NCI-H2107 treated with DMSO at 0.1 percent for 48 hours (cell line): Measurements from ENCODE around the gene DMKN.

ENCODE experiments used
- DNase-seq: peaks from one replicate; lab custom pipeline; 2025; ENCODE audit not compliant: unreplicated experiment; lab: John Stamatoyannopoulos, UW

DMKN gene

DNA sequence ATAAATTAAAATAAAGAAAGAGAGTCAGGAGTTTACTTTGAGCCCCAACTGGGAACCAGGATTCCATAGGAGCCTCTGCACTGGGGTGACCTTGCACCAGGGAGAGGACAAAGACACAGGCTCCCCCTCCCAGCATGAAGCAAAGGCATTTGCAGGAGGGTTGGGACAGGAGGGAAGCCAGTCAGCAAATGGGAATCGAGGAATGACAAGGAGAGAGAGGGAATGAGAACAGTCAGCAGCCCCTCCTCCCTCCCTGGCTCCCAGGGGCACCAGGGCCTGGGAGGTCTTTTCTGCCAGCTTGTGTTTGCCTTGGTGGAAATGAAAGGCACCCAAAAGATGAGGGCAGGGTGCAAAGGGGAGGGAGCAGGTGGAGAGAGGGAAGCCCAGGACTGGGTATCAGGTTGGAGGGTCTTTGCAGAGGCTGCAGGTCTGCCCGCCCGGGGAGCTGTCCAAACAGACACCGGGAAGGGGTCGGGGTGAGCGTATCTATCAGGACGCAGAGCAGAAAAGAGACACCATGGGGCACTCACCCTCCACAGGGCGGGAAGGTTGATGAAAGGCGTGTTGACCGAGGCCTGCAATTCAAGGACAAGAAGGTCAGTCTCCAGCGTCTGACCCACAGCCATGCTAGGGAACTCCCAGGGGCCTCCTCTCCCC, 10.9 kb upstream of the DMKN start:
- no peak for DNase-seq

DNA sequence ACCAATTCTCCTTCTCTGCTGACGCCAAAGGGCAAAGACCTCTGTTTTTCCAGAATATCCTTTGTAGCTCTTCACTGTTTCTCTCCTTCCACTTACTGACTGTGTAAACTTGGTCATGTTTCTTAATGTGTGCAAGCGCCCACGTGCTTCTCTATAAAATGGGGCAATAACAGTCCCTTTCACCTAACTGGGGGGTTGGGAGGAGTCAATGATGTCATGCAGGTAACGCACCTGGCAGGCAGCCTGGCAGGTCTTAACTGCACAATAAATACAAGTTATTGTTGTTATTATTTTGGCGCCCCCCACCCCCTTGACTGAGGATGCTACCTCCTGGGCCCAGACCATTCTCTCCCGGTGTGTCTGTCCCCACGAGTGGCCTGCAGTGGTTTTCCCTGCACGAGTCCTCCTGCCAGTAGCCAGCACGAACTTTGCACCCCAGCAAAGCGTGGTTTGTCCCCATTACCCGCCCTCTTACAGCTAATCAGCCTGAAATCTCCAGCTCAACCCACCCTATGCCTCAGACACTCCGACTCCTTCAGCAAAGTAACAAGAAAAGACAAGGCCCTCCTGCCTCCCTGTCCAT, 9.4 kb upstream of the DMKN start:
- DNase-seq: no peak

DNA sequence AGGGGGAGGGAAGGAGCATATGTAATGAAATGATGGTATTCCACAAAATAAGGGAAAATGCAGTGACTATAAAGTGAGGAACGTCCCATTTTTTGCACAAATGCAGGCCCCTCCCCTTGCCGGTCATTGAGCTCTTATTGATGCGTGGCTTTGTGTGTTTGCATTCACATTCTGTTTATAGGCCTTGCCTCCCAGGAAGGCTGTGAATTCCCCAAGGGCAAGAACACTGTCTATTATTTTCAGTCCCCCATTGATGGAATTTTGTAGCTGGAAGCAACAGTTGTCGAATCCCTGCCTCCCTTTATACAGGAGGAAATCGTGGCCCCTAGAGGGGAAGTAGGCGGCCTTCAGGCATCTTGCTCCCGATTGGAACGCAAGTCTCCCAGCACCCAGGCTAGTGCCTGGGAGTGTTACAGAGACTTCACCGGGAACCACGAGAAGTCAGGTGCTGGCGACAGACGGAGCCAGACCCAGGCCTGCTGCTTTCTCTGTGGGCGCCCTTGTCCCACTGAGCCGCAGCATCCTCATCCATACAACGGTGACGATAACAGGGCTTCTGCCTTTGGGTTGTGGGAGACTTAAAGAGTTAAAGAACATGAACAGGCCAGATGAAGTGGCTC, 7.8 kb upstream of the DMKN start:
- no peak for DNase-seq

DNA sequence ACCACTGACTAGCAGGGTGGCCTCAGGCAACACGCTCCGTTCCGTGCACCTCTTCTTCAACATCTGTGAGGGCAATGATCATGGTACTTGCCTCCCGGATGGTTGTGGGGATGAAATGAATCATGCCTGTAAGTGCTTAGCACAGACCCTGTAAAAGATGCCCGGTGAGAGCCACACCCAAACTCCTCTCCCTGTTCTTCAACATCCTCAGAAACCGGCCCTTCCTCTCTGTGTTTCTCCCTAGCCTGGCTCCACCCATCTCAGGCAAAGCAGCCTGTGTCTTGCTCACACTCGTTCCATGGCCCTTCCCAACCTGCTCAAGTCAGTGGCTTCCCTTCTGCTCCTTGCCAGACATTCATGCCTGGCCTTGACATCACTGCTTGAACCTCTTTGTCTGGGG, 5.8 kb upstream of the DMKN start:
- no peak for DNase-seq

DNA sequence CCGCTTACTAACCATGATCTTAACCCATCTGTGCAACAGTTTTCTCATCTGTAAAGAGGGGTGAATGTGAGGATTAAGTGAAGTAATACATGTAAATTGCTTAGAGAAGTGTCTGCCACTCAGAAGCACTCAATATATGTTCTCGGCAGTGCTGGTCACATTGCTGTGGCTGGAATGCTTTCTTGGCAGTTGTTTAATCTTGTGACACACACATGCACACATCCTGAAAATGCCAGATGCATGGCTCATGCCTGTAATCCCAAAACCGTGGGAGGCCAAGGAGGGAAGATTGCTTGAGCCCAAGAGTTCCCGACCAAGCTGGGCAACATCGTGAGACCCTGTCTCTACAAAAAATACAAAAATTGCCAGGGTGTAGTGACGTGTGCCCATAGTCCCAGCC, 4.9 kb upstream of the DMKN start:
- no peak for DNase-seq

DNA sequence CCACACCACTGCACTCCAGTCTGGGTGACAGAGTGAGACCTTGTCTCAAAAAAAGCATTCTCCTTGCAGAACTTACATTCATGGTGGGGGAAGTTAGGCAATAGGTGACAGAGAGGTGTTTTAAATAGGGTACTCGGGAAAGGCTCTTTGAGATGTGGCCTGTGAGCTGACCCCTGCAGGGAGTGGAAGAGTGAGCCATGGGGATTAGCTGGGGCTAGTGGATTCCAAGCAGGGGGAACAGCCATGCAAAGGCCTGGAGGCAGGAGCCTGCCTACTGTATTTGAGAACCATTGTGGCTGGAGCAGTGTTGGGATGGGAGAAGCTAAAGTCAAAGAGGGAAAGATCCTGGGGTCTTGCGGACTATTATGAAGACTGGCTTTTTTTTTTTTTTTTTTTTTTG, 3.9 kb upstream of the DMKN start:
- no peak for DNase-seq

DNA sequence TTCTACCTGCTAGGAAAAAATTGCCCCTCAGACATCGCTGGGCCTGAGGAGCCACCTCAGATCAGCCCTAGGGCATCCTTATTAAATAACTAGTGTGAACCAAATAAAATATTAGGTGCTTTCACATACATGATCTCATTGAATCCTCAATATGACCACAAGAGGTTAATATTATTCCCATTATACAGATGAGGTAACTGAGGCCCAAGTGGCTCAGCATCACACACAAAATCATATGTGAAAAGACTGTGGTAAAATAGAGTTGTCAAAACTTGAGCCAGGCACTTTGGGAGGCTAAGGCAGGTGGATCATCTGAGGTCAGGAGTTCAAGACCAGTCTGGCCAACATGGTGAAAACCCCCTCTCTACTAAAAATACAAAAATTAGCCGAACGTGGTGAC, 2.9 kb upstream of the DMKN start:
- DNase-seq: no peak

DNA sequence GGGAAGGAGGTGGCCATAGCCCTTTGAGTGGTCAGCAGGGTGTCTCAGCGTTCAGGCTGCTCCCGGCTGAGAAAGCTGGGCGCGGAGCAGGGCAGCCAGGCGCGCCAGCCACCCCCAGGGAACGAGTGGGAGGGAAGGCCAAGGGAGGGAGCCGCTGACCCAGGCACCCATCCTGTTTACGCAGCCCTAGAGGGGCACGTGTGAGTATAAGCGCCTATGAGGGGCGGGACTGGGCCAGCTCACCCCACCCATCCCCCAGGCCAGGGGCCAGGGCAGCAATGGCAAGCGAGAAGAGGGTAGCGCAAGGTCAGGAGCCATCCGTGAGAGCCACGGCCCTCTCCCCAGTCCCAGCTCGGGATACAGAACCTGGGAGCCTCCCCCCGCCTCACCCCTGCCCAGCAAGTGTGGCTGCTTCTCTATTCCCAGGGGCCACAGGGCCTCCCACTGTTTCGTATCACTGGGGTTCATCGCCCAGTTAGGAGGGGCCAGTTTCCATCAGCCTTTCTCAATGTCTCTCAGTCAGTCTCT, 897 bp upstream of the DMKN start:
- DNase-seq: no peak

DNA sequence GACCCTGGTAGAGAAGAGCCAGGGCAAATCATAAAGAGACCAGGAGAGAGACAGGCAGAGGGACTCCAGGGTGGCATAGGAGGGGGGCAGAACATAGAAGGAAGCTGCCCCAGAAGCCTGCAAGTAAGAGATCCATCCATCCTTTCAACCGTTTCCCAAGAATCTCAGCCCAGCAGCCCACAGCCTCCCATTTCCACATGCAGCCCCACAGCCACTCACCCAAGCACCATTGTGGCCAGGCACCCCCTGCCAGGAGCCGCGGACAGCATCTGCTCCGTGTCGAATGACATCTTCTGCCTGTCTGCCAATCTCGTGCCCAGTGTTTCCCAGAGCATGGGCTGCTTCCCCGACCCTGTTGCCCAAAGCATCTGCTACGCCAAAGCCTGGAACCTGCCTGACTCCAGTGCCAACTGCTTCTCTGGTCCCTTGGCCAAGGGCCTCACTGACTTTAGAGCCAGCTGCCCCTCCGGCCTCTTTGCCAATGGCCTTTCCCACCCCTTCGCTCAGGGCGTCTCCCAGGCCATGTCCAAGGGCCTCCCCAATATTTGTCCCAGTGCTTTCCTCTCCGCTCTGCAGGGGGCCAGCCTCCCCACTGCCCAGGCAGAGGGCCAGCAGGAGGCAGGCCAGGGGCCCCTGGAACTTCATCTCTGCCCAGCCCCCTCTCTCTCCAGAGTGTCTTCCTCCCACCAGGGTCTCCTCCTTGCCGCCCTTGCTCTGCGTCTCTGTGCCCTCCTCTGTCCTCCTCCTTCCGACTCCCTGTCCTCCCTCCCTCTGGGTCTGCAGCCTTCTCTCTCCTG, 420 bp downstream of the DMKN start:
- no peak for DNase-seq

DNA sequence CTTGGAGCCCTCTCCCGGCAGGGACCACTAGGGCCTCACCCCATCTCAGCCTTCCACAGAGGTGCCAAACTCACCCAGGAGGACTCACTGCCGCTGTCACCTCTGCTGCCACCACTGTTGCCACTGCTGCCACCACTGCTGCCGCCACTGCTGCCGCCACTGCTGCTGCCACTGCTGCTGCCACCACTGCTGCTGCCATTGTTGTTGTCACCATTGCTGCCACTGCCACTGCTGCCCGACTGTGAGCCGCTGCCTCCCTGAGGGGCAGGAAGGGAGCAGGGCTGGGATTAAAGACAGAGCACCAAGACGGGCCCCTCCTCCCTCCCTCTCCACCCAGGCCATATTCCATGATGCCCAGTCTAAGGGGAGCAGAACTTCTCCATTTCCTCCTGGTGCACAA, 2.1 kb downstream of the DMKN start:
- no peak for DNase-seq

DNA sequence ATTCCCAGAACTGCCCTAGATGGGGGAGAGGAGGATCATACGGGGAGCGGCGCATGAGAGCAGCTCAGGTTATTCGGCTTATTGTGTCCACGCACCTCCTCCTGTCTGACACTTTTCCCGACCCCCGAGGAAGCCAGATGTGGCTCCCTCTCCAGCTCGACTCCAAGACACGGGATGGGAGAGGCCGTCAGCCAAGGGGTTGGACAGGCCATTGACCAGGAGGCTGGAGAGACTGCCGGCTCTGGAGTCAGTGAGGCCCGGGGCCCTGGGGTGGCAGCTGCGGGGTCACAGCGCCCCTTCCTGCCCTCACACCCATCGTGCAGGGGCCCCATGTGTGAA, 2.9 kb downstream of the DMKN start:
- DNase-seq: no peak

DNA sequence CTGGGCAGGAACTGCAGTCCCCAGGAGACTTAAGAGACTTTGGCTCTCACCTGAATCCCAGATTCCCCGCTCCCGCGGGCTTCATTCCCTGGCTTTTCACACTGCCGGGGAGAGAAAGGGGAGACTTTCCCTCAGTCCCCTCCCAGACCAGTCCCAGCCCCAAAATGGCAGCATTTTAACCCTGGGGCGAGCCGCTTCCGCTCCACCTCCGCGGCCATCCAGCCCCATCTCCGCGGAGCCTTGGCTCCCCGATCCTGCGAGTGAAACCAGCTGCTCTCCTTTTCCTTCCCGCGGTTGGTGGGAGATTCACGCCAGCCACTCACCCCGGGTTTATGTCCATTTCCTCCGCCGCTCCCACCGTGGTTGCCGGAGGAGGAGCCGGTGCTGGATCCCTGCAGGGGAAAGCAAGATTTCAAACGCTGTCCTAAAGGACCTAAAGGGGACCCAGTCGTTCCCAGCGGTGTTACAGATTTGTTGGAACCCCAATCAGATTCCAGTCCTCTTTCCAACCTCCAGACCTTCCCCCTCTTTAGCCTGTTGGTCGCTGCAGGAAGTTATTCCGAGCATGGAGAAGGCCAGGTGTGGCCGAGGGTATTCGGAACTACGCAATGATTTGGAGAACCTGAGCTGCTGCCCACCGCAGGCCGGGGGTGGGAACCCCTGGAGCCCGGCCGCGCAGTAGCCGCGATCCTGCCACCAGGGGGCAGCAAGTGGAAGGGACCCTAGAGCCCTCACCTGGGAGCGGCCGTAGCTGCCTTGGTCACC, 3.4 kb downstream of the DMKN start:
- peak; percentile 19 for DNase-seq

DNA sequence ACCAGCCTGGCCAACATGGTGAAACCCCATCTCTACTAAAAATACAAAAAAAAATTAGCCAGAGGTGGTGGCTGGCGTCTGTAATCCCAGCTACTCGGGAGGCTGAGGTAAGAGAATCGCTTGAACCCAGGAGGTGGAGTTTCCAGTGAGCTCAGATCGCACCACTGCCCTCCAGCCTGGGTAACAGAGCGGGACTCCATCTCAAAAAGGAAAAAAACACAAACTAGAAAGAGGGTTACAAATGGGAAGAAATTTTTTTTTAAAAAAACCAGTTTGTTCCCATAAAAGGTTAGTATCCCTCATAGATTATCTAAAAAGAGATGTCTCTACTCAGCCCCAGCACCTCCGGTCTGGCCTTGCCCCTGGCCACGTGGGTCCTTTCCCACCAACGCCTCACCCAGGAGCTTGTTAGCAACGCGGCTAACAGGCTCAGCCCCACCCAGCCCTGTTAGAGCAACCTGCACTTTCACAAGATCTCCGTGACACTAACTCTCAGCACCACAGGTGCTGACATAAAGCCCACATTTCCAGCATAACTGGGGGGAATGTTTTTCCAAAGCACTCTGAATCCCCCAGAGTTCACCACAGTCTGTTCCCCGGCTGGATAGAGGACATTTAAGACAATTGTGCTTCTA, 4.3 kb downstream of the DMKN start:
- DNase-seq: no peak

DNA sequence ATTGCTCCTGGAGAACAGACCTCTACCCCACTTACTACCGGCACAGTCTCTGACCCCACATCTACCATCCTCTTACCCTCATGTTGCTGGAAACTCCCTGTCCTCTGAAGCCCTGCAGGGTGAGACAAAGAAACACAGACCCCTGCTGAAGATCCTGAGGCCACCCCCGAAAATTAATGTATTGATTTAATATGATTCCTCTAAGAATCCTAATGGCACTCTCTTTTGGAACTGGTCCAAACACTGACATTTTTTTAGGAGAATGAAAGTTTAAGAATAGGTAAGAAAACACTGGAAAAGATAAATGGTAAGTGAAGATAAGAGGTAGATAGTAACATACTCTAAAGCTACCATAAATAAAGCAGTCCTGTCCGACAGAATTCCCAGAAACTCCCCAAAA, 5.3 kb downstream of the DMKN start:
- DNase-seq: no peak

DNA sequence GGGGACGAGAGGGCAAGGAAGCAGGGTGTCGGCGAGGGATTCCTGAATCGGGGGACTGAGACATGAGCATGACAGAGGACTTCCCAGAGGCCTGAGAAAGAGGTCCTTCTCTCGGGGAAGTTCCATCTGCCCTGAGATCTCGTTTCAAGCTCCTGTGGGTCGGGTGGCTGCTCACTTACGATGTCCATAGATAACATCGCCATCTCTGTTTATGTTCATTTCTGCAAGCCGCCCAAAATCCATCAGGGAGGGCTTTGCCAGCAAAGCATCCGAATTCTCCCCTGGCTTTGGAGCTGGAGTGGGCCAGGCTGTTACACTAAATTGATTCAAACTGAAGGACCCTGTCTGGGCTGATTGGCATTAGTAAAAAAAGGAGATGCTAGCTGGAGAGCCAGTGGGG, 5.9 kb downstream of the DMKN start:
- DNase-seq: no peak

DNA sequence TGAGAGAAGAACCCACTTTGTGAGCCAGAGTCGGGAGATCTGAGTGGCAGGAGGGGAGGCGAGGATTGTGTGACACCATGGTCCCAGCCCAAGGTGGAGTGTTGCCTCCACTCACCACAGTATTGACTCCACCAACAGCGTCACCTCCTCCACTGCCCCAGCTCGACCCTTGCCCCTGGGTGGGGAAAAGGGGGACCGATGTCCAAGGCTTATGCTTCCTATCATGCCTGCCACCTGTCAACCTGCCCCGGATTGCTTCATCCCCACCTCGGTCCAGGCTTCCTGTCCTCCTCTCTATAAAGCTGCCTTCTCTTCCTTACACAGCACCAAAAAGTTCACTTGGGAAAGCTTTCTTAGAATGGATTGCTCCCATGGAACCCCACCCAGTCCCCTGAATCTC, 7.4 kb downstream of the DMKN start:
- no peak for DNase-seq

DNA sequence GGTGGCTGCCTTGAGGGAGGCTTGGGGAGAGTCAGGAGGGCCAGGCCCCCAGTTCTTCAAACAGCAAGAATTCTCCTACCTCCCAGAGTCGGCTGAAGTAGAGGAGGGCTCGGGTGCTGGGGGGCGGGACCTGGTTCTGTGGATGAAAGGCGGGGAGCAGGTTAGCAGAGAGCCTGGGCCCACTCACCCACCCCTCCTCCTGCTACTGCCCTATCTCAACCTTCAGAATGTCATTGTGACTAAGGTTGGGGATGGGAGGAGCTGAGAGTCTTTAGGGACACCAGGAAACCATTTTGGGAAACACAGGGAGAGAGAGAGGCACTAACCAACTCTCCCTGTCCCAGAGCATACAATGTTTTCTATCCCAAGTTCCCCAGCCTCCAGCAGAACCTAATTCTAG, 10.7 kb downstream of the DMKN start:
- DNase-seq: no peak

DNA sequence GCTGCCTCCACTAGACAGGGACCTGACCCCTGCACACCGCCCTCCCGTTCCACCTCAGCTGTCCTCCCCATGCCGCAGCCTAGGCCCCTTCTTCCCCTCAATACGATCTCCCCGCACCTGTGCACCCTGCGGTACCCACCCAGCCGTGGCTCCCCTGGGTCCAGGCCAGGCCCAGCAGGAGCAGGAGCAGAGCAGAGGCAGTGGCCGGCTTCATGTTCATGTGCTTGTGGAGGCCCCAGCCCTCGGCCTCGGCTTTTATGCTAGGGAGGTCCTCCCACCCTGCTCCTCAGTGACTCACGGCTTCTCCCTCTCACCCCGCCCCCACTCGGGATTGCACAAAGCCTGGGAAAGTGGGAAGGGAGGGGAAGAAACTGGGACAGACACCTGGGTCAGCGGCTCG, 11.8 kb downstream of the DMKN start:
- no peak for DNase-seq

DNA sequence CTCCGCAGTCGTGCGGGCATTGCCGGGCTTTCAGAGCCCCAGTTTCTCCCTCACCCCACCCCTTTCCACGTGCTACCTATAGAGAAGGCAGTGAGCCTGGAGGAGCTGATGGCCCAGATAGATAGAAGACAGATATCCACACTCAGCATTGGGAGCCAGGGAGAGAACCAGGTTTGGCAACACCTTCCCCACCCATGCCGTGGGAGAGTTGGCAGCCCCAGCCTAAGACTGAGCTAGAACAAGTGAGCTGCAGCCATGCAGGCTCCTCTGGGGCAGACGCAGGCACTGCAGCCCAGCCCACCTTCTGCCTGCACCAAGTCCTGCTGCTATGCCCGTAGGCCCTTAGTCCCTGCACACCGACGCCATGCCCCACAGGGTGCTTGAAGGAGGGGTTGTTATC, 12.8 kb downstream of the DMKN start:
- DNase-seq: no peak

DNA sequence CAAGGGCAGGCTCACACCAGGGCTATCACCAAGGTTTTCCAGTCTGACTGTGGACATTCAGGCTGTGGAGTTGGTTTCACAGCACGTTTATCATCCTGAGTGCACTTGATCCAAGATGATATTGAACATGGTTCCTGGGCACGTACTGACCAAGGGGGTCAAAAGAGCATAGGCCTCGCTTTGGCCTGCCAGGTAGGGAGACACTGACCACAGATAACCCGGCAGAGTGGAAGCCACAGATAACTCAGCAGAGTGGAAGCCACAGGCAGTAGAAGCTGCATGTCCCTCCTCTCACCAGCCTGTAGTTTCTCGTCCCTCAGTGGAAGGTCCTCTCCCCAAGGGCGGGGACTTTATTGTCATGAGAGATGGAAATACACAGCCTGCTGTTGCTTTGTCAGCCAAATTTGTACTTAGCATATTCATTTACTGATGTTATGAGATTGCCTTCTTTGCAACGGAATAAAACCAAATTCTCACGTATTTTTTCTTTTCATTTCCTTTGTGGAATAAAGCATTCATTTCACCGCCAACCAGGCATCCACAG, 14.4 kb downstream of the DMKN start:
- no peak for DNase-seq

DNA sequence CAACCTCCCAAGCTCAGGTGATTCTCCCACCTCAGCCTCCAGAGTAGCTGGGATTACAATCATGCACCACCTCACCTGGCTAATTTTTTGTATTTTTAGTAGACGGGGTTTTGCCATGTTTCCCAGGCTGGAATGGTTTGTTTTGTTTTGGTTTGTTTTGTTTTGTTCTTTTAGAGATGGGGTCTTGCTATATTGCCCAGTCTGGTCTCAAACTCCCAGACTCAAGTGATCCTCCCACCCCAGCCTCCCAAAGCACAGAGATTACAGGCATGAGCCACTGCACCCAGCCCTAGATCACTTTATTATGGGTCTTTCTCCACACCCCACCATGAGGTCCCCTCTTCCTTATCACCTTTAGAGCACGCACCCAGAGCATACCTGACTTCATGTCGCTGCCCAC, 15.2 kb downstream of the DMKN start:
- DNase-seq: no peak
